OCI-LY1 (cell line): Measurements from ENCODE around the gene OR2A2.

Experiments
- H2AFZ ChIP-seq: fragments of 200-600 bp; sonication (generic), shearing (Covaris generic); 2 replicates; pipeline ENCODE4 v1.6.0; 2014; ENCODE audit warnings: antibody characterized with exemption, mild to moderate bottlenecking, low read length
- H3F3A ChIP-seq: fragments of 200-600 bp; sonication (generic), shearing (Covaris generic); 2 replicates; pipeline ENCODE4 v1.6.0; 2014; ENCODE audit warnings: mild to moderate bottlenecking, antibody characterized with exemption, low read length, moderate library complexity; ENCODE audit not compliant: insufficient read depth
- H3K27ac ChIP-seq: fragments of 200-600 bp; sonication (generic); 2 replicates; pipeline ENCODE4 v1.5.1; 2014; ENCODE audit warnings: low read length, mixed run types, mild to moderate bottlenecking, low read depth; ENCODE audit not compliant: poor library complexity, severe bottlenecking
- H3K27me3 ChIP-seq: fragments of 200-600 bp; sonication (generic); 2 replicates; pipeline ENCODE4 v1.6.0; 2014; ENCODE audit warnings: antibody characterized with exemption, mild to moderate bottlenecking, low read length, moderate library complexity; ENCODE audit not compliant: insufficient read depth
- H3K36me3 ChIP-seq: fragments of 200-600 bp; sonication (generic); 2 replicates; pipeline ENCODE4 v1.6.1; 2014; ENCODE audit warnings: mild to moderate bottlenecking, antibody characterized with exemption, low read length, moderate library complexity, mixed read lengths; ENCODE audit not compliant: insufficient read depth
- H3K4me1 ChIP-seq: fragments of 200-600 bp; sonication (generic); 2 replicates; pipeline ENCODE4 v1.5.1; 2014; ENCODE audit warnings: mild to moderate bottlenecking, low read length, moderate library complexity; ENCODE audit not compliant: insufficient read depth, severe bottlenecking
- H3K4me2 ChIP-seq: fragments of 200-600 bp; sonication (generic), shearing (Covaris generic); 2 replicates; pipeline ENCODE4 v1.6.1; 2014; ENCODE audit warnings: low read length
- H3K4me3 ChIP-seq: fragments of 200-600 bp; sonication (generic); 2 replicates; pipeline ENCODE4 v1.5.1; 2014; ENCODE audit warnings: low read length, low read depth, mild to moderate bottlenecking, mixed read lengths; ENCODE audit not compliant: poor library complexity, severe bottlenecking
- H3K79me2 ChIP-seq: fragments of 200-600 bp; shearing (Covaris generic); 2 replicates; pipeline ENCODE4 v1.6.1; 2016; ENCODE audit warnings: mixed run types, low read length, mixed read lengths; ENCODE audit not compliant: insufficient read depth
- H3K9ac ChIP-seq: fragments of 200-600 bp; sonication (generic), shearing (Covaris generic); 2 replicates; pipeline ENCODE4 v1.6.1; 2014; ENCODE audit warnings: mild to moderate bottlenecking, low read length, mixed read lengths
- H3K9me2 ChIP-seq: fragments of 200-600 bp; sonication (generic), shearing (Covaris generic); 2 replicates; pipeline ENCODE4 v1.6.1; 2014; ENCODE audit warnings: low read depth, mild to moderate bottlenecking, low read length, mixed read lengths
- H3K9me3 ChIP-seq: fragments of 200-600 bp; shearing (Covaris generic); 2 replicates; pipeline ENCODE4 v1.6.1; 2014; ENCODE audit warnings: low read length, mixed read lengths
- H4K20me1 ChIP-seq: fragments of 200-600 bp; sonication (generic), shearing (Covaris generic); 2 replicates; pipeline ENCODE4 v1.6.0; 2016; ENCODE audit warnings: mild to moderate bottlenecking, low read length; ENCODE audit not compliant: insufficient read depth
- EZH2 ChIP-seq: fragments of 200-600 bp; sonication (generic), shearing (Covaris generic); IDR thresholded peaks from 2 replicates; pipeline ENCODE4 v1.8.0; 2017; ENCODE audit warnings: borderline replicate concordance, mixed run types, mild to moderate bottlenecking, antibody characterized with exemption, low read length, moderate library complexity, mixed read lengths
- TF ChIP-seq, protein P1 (sequence below): fragments of 200-600 bp; sonication (generic), shearing (Covaris generic); IDR thresholded peaks from 2 replicates; pipeline ENCODE4 v1.5.1; 2017; ENCODE audit warnings: mild to moderate bottlenecking, antibody characterized with exemption, low read length, moderate library complexity, mixed read lengths

OR2A2 gene, protein sequence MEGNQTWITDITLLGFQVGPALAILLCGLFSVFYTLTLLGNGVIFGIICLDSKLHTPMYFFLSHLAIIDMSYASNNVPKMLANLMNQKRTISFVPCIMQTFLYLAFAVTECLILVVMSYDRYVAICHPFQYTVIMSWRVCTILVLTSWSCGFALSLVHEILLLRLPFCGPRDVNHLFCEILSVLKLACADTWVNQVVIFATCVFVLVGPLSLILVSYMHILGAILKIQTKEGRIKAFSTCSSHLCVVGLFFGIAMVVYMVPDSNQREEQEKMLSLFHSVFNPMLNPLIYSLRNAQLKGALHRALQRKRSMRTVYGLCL

DNA sequence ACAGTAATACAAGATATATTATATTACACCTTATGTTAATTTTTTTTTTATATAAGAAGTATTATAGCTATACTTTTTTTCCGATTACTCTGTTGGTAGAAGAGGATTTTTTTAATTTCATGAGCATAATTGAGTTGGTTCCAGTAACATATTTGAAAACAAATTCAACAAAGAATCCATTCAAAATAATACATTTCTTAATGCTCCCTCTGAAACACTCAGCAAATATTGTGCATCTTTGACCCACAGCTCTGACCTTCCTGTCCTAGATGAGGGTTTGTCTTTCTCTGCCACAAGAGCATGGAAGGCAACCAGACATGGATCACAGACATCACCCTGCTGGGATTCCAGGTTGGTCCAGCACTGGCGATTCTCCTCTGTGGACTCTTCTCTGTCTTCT is at the start of gene OR2A2:
Gene OR2A2, plus strand, starts transcription at position 301 of the 400 bp plus-strand sequence. Its CDS starts 0 bp downstream, at position 301.
- no peak within 1 kb of the TSS for H3K27ac ChIP-seq
- H3F3A ChIP-seq: no peaks in the 10 kb centered on the region
- no peaks in the 10 kb centered on the region for H3K27me3 ChIP-seq
- H3K4me3 ChIP-seq: no peak within 1 kb of the TSS
- no peaks in the 10 kb centered on the region for H3K79me2 ChIP-seq
- H3K9ac ChIP-seq: no peak within 1 kb of the TSS
- no peak within 1 kb of the TSS for H3K4me2 ChIP-seq
- no peaks in the 10 kb centered on the region for H3K9me2 ChIP-seq
- no peak within 1 kb of the TSS for H2AFZ ChIP-seq
- TF ChIP-seq, protein P1, sequence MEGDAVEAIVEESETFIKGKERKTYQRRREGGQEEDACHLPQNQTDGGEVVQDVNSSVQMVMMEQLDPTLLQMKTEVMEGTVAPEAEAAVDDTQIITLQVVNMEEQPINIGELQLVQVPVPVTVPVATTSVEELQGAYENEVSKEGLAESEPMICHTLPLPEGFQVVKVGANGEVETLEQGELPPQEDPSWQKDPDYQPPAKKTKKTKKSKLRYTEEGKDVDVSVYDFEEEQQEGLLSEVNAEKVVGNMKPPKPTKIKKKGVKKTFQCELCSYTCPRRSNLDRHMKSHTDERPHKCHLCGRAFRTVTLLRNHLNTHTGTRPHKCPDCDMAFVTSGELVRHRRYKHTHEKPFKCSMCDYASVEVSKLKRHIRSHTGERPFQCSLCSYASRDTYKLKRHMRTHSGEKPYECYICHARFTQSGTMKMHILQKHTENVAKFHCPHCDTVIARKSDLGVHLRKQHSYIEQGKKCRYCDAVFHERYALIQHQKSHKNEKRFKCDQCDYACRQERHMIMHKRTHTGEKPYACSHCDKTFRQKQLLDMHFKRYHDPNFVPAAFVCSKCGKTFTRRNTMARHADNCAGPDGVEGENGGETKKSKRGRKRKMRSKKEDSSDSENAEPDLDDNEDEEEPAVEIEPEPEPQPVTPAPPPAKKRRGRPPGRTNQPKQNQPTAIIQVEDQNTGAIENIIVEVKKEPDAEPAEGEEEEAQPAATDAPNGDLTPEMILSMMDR: no peak
- no peak for TF ChIP-seq EZH2
- H3K36me3 ChIP-seq: no peaks in the 10 kb centered on the region
- no peaks in the 10 kb centered on the region for H3K9me3 ChIP-seq
- H3K4me1 ChIP-seq: no peaks in the 10 kb centered on the region
- no peaks in the 10 kb centered on the region for H4K20me1 ChIP-seq

GRCh38 chr7:144063710-144064109 is 45.7 kb upstream of the OR2A2 start:
- Histone ChIP-seq H3K9me2 (no peaks in the 10 kb centered on the region), H3K4me3 (no peak overlapping the region), H3K9me3 (no peaks in the 10 kb centered on the region), H3K4me1 (no peaks in the 10 kb centered on the region), H3K36me3 (no peaks in the 10 kb centered on the region), H3K79me2 (no peaks in the 10 kb centered on the region), H4K20me1 (no peaks in the 10 kb centered on the region), H3K4me2 (no peak overlapping the region), H2AFZ (no peak overlapping the region), H3K27ac (no peak overlapping the region), H3K9ac (no peak overlapping the region), H3K27me3 (no peaks in the 10 kb centered on the region), H3F3A (no peaks in the 10 kb centered on the region)
- TF ChIP-seq, protein P1: peak; percentile 67
- no peak for TF ChIP-seq EZH2

DNA sequence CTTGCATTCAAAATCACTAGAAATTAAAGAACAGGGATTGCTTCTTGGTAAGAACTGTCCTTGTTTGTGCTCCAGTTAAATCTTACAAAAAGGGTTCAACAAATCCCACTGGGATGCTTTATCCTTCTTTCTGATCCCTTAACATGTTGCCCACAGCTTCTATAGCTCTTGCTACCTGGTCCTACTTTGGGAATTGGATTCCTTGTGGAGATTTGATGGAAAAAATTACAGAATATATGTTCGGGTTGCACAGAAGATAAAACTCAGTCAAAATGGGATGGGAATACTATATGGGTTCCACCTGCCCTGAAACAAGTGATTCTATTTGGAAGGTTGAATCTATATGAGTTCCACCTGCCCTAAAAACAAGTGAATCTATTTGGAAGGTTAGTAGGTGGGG is 39.9 kb upstream of the OR2A2 start, which contains the start of gene OR2A25:
Gene OR2A25, plus strand, starts transcription at position 301 of the 400 bp plus-strand sequence. CDS start 4,409 bp downstream, outside the sequence.
- no peaks in the 10 kb centered on the region for H3K36me3 ChIP-seq
- no peaks in the 10 kb centered on the region for H4K20me1 ChIP-seq
- H2AFZ ChIP-seq: no peak within 1 kb of the TSS
- TF ChIP-seq, protein P1: no peak
- TF ChIP-seq EZH2: no peak
- H3K4me3 ChIP-seq: no peak within 1 kb of the TSS
- H3K79me2 ChIP-seq: no peaks in the 10 kb centered on the region
- H3K27ac ChIP-seq: no peak within 1 kb of the TSS
- H3K27me3 ChIP-seq: no peaks in the 10 kb centered on the region
- no peaks in the 10 kb centered on the region for H3F3A ChIP-seq
- H3K9me3 ChIP-seq: no peaks in the 10 kb centered on the region
- H3K9me2 ChIP-seq: no peaks in the 10 kb centered on the region
- H3K9ac ChIP-seq: no peak within 1 kb of the TSS
- no peak within 1 kb of the TSS for H3K4me2 ChIP-seq
- no peaks in the 10 kb centered on the region for H3K4me1 ChIP-seq
